Skeletal muscle satellite cell (primary cell): ENCODE results near the gene EMP1.

ENCODE experiments used
- H3K27me3 ChIP-seq: 2 replicates; pipeline ENCODE4 v1.7.0; 2013; ENCODE audit warnings: low read length; ENCODE audit not compliant: control insufficient read depth, insufficient read depth
- H3K36me3 ChIP-seq: 2 replicates; pipeline ENCODE4 v1.7.0; 2013; ENCODE audit warnings: mild to moderate bottlenecking, control low read depth, low read length; ENCODE audit not compliant: insufficient read depth
- H3K4me1 ChIP-seq: 2 replicates; pipeline ENCODE4 v1.7.0; 2013; ENCODE audit warnings: low read length; ENCODE audit not compliant: control insufficient read depth, insufficient read depth
- H3K4me2 ChIP-seq: 2 replicates; pipeline ENCODE4 v1.7.0; 2013; ENCODE audit warnings: mild to moderate bottlenecking, low read length
- H3K4me3 ChIP-seq: 2 replicates; pipeline ENCODE4 v1.7.0; 2013; ENCODE audit warnings: low read length
- H3K9ac ChIP-seq: 2 replicates; pipeline ENCODE4 v1.7.0; 2013; ENCODE audit warnings: mild to moderate bottlenecking, low read depth, low read length, moderate library complexity
- H3K9me3 ChIP-seq: replicated peaks from 2 replicates; pipeline ENCODE4 v1.7.0; 2013; ENCODE audit warnings: mild to moderate bottlenecking, control low read depth, low read length

Gene EMP1

DNA sequence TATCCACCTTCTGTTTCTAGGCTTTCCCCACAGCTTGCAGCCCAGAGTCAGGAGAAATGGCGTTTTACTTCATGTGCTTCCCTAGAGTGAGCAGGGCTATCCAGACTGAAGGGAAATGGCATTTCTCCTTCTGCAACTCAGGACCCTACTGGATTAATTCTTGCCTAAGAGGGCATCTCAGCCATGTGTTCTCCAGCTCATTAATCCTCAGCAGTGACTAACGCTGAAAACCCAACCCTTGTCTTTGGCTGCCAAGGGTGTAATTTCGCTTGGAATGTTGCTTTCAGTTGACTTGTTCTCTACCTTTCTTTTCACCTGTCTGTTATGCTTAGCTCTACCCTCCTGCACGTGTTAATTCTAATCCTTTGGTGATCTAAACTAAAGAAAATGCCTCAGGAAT, 21.0 kb upstream of the EMP1 start:
- Histone ChIP-seq H3K4me2 (peak overlapping the region; percentile 12), H3K9ac (no peak overlapping the region), H3K9me3 (no peaks in the 10 kb centered on the region), H3K36me3 (no peaks in the 10 kb centered on the region), H3K4me3 (no peak overlapping the region), H3K4me1 (peaks cover 66% of the 10 kb centered on the region), H3K27me3 (no peaks in the 10 kb centered on the region)

DNA sequence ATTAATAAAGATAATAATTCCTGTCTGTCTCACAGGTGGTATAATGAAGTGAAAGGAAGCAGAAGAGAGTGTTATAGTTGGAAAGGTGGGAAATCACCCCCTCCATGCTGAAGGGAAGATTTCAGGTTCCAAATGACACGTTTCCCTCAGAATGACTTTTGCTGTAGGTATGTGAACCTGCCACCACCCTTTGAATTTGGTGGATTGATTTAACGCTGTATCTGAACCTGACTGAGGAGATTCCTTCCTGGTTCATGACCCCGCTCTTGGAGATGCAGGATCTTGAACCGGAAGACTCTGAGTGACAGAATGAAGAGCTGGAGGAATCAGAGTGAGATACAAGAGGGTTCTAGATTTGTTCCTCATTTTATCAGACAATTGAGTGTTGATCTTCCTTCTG, 20.3 kb upstream of the EMP1 start:
- Histone ChIP-seq H3K9ac (no peak overlapping the region), H3K36me3 (no peaks in the 10 kb centered on the region), H3K4me3 (no peak overlapping the region), H3K9me3 (no peaks in the 10 kb centered on the region), H3K4me1 (peaks cover 63% of the 10 kb centered on the region), H3K4me2 (no peak overlapping the region), H3K27me3 (no peaks in the 10 kb centered on the region)

DNA sequence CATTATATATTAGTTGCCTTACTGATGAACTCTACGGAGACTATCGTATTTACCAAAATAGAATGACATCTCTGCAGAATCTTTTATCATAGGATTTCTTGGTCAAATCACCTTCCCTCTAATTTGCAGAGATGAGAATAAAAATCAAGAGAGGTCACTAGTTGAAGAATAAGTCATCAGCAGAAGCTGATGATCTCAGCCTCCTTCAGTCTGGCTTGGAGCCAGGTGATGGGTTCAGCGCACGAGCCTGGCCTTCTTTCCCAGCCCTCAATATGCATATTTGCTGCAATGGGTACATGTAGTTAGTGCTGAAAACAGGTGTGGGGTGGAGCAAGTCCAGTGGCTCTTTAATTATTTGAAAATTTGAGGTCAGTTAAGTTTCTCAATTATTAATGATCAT, 19.2 kb upstream of the EMP1 start:
- Histone ChIP-seq H3K4me2 (no peak overlapping the region), H3K27me3 (no peaks in the 10 kb centered on the region), H3K9me3 (no peaks in the 10 kb centered on the region), H3K36me3 (no peaks in the 10 kb centered on the region), H3K4me3 (no peak overlapping the region), H3K4me1 (peaks cover 52% of the 10 kb centered on the region), H3K9ac (no peak overlapping the region)

DNA sequence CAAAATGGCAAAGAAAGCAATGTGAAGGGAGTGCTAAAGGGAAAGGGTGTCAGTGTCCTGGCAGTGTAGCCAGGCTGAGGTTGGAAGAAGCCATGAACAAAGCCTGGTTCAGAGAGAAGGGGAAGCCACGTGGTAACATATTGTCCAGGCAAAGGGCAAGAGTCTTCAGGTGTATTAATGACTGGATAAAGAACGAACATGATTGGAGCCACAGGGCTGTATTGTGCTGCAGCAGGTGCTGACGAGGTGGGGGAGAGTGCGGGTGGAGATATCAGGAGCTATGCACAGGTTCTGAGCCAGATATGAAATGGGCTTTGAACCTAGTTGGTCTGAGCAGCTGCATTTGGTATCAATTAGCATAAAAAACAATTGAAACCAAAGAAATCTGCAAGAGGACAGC, 18.6 kb upstream of the EMP1 start:
- Histone ChIP-seq H3K4me1 (peaks cover 47% of the 10 kb centered on the region), H3K9ac (no peak overlapping the region), H3K27me3 (no peaks in the 10 kb centered on the region), H3K4me3 (no peak overlapping the region), H3K9me3 (no peaks in the 10 kb centered on the region), H3K4me2 (no peak overlapping the region), H3K36me3 (no peaks in the 10 kb centered on the region)

DNA sequence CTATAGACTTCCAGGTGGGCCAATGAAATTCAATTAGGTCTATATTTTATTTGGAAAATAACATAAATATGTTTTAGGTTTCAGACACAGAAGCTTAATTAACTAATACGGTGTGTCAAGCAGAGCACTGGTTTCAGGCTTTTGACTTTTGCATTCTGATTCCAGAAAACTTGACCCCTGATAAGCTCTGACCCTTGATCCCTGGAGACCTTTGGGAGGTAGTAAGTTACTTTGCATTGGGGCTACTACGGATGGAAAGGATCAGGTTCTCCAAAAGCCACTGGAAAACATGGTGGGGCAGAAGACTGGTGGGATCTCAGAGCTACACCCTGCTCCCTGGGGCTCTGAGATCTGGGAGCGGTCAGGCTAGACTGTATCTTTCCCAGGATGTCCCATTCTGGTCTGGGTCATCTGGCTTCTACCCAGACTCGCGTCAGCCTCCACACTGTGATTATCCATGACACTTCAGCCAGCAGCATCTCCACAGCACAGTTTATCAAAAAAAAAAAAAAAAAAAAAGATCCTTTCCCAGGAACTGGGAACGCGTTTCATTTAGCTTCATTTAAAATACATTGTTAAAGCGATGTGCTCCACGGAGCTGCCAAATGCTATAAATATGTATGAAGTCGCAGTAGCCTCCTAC, 17.8 kb upstream of the EMP1 start:
- H3K4me3 ChIP-seq = no peak overlapping the region
- peak overlapping the region; percentile 67 for H3K4me2 ChIP-seq
- no peaks in the 10 kb centered on the region for H3K9me3 ChIP-seq
- H3K4me1 ChIP-seq = peaks cover 44% of the 10 kb centered on the region
- no peaks in the 10 kb centered on the region for H3K36me3 ChIP-seq
- H3K27me3 ChIP-seq = no peaks in the 10 kb centered on the region
- peak overlapping the region; percentile 11 for H3K9ac ChIP-seq

DNA sequence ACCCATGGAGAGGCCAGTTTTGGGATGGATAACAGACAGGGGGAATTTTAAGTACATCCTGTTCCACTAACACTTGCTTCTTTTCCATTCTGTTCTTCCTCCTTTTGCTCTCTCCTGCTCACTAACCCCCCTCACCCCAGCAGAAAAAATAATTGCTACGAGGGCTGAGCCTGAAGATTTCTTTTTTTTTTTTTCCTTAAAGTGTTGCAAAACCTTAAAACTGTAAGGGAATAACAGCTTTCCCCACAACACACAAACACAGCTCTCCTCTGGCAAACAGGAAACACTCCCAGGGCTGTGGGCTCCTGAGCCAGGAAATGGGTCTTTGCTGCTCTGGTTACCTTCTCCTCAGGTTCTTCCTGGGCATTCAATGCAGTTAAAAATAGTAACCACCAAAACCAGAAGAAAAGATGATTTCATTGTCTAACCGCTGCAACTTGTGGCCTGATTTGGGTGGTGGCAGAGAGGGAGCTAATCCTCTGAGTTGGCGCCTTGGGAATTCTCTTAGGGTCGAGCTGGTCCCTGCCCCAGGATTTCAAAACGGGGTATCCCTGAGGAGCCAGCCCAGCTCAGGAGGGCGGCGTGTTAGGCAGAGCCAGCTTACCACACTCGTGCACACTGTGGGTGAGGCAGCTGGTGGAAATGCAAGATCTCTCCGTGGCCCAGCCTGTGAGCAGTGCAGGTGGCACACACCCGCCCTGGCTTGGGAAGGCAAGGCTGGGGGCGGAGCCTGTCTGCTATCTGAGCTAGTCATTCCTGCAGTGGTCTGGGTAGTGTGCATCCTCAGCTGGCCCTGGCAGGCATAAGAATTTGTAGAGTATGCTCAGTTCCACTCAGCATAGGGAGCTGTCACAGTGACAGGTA, 17.1 kb upstream of the EMP1 start:
- Histone ChIP-seq H3K4me3 (peak overlapping the region; percentile 50), H3K4me2 (peak overlapping the region; percentile 67), H3K27me3 (no peaks in the 10 kb centered on the region), H3K9me3 (no peaks in the 10 kb centered on the region), H3K4me1 (peaks cover 44% of the 10 kb centered on the region), H3K9ac (peak overlapping the region; percentile 11), H3K36me3 (no peaks in the 10 kb centered on the region)

DNA sequence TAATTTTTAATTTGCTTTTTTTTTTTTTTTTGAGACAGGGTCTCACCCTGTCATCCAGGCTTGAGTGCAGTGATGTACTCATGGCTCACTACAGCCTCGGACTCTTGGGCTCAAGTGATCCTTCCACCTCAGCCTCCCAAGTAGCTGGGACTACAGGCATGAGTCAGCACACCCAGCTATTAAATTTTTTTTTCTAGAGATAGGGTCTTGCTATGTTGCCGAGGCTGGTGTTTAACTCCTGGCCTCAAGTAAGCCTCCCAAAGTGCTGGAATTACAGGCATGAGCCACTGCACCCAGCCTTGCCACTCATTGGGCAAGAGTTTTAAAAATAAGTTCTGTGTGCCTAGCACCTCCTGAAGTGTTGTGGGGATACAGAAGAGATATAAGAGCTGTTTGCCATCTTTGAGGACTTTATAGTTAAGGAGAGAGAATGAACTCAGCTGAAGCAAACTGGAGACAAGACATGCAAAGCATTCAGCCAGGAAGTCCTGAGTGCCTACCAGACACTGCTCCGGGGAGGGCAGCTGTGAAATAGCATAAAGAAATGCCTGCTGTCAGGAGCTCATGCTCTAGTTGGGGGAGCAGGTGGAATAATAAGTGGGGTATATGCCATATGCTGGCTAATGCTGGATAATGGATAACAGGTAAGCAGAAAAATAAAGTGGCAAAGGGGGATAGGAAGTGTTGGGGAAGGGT, 15.0 kb upstream of the EMP1 start:
- Histone ChIP-seq H3K9me3 (no peaks in the 10 kb centered on the region), H3K36me3 (no peaks in the 10 kb centered on the region), H3K27me3 (no peaks in the 10 kb centered on the region), H3K4me3 (no peak overlapping the region), H3K4me2 (no peak overlapping the region), H3K4me1 (peaks cover 29% of the 10 kb centered on the region), H3K9ac (no peak overlapping the region)

DNA sequence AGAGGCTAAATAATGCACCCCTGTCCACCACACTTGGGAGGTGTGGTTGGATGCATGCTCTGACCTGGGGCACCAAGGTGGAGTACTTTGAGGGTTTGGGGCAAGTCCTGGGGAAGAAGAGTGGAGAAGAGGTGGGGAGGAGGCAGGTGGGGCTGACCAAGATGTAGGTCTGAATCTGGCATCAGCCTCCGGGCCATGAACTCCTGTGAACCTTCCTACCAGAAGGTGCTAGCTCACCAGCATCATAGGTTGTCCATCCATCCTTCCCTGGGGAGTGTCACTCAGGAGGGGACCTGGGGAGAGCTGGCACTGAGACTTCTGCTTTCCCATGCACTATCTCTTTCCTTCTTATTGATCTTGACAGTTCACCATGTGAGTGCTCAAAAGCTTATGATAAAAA, 13.6 kb upstream of the EMP1 start:
- Histone ChIP-seq H3K27me3 (no peaks in the 10 kb centered on the region), H3K4me1 (peaks cover 40% of the 10 kb centered on the region), H3K9ac (no peak overlapping the region)

DNA sequence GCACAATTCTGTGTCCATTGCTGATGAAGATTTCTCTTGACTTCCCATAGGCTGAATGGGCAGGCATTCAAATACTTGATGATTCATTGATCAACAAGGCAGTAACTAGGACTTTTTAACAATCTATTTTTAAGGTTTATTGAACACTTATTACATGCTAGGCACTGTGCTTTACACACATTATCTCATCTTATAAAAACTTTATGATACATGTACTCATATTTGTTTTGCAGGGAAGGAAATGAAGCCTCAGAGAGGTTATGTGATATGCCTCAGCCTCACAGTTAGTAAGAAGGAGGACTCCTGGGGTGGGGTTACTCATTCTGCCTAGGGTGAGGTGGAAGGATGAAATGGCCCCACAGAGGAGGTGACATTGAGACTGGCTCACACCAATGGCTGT, 12.9 kb upstream of the EMP1 start:
- Histone ChIP-seq H3K4me3 (no peak overlapping the region), H3K36me3 (no peaks in the 10 kb centered on the region), H3K4me2 (no peak overlapping the region), H3K27me3 (no peaks in the 10 kb centered on the region), H3K4me1 (peaks cover 38% of the 10 kb centered on the region), H3K9me3 (no peaks in the 10 kb centered on the region), H3K9ac (no peak overlapping the region)

More for the DNA sequence above, 13.6 kb upstream of the EMP1 start:
- Histone ChIP-seq H3K9me3 (no peaks in the 10 kb centered on the region), H3K4me2 (no peak overlapping the region), H3K36me3 (no peaks in the 10 kb centered on the region), H3K4me3 (no peak overlapping the region)

DNA sequence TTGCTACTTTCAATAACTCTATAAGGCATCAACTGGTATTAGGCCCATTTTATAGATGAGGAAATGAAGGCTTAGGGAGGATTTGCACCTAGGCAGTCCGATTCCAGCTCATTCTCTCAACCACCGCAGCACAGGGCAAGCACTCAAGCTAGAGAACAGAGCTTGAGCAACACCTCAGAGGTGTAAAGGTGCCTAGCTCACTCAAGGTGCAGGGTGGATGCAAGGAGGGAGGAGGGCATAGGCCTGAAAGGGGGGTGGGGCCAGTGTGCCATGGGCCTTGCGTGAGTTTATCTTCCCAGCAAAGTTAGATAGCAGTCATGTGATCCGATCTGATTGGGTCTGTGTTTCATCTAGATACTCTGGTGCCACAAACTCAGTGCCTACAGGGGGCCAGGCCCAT, 10.2 kb upstream of the EMP1 start:
- Histone ChIP-seq H3K4me1 (peaks cover 24% of the 10 kb centered on the region), H3K36me3 (no peaks in the 10 kb centered on the region), H3K9me3 (no peaks in the 10 kb centered on the region), H3K9ac (no peak overlapping the region), H3K4me3 (no peak overlapping the region), H3K27me3 (no peaks in the 10 kb centered on the region), H3K4me2 (no peak overlapping the region)

DNA sequence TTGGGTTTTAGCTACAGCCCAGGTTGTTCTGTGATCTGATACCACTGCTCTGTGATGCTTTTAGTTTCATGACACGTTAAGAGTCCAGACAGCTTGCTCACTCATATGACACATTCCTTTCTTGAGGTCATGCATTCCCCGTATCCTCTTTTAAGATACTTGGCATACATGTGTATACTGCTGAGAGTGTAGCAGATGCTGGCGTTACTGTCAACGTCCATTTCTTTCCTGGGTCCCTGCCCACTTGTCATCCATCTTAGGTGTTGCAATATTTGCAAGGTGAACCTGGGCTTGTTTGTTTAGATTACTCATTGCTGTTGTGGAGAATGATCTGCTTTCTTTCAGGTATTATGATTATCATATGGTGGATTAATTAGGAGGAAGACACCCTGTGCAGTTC, 9.1 kb upstream of the EMP1 start:
- H3K4me1 ChIP-seq = peaks cover 24% of the 10 kb centered on the region
- no peaks in the 10 kb centered on the region for H3K36me3 ChIP-seq
- peak overlapping the region; percentile 7 for H3K4me2 ChIP-seq
- no peaks in the 10 kb centered on the region for H3K9me3 ChIP-seq
- no peak overlapping the region for H3K9ac ChIP-seq
- H3K27me3 ChIP-seq = no peaks in the 10 kb centered on the region
- H3K4me3 ChIP-seq = no peak overlapping the region
